AG20443 (cell line): ENCODE data around the gene NDST1.

Experiments
- DNase-seq: peaks from one replicate; pipeline ENCODE4 v3.0.0; 2012; ENCODE audit warnings: low spot score, mixed read lengths

The NDST1 gene

GRCh38 chr5:150544611-150545219 is 36.8 kb downstream of the NDST1 start:
- peak; percentile 90 for DNase-seq

GRCh38 chr5:150545246-150545645 is 37.3 kb downstream of the NDST1 start:
- no peak for DNase-seq

GRCh38 chr5:150548123-150548522 is 40.2 kb downstream of the NDST1 start:
- DNase-seq = no peak

- DNase-seq = no peak
These were observed 41.8 kb downstream of the NDST1 start for GRCh38 chr5:150549735-150550134.

GRCh38 chr5:150550286-150550685 is 42.4 kb downstream of the NDST1 start:
- DNase-seq = no peak

GRCh38 chr5:150551066-150551465 is 43.1 kb downstream of the NDST1 start:
- no peak for DNase-seq

GRCh38 chr5:150553402-150553801 is 45.5 kb downstream of the NDST1 start:
- DNase-seq = no peak

GRCh38 chr5:150553911-150554310 is 46.0 kb downstream of the NDST1 start:
- DNase-seq = no peak

GRCh38 chr5:150554857-150555256 is 46.9 kb downstream of the NDST1 start:
- DNase-seq = no peak

GRCh38 chr5:150556106-150556505 is 48.2 kb downstream of the NDST1 start:
- DNase-seq = no peak

GRCh38 chr5:150556859-150557508 is 49.1 kb downstream of the NDST1 start:
- no peak for DNase-seq

- no peak for DNase-seq
These were observed 49.6 kb downstream of the NDST1 start for GRCh38 chr5:150557509-150557872.

GRCh38 chr5:150558088-150558621 is 50.2 kb downstream of the NDST1 start:
- no peak for DNase-seq

GRCh38 chr5:150559088-150559487 is 51.2 kb downstream of the NDST1 start:
- DNase-seq = no peak

GRCh38 chr5:150559701-150560100 is 51.8 kb downstream of the NDST1 start:
- DNase-seq = peak; percentile 51

GRCh38 chr5:150560401-150561191 is 52.7 kb downstream of the NDST1 start:
- DNase-seq = peak; percentile 84

- DNase-seq = no peak
These were observed 53.2 kb downstream of the NDST1 start for GRCh38 chr5:150561192-150561512.

GRCh38 chr5:150561571-150562275 is 53.8 kb downstream of the NDST1 start:
- no peak for DNase-seq

- DNase-seq = no peak
These were observed 54.9 kb downstream of the NDST1 start for GRCh38 chr5:150562832-150563231.

GRCh38 chr5:150565868-150566267 is 57.9 kb downstream of the NDST1 start:
- no peak for DNase-seq

GRCh38 chr5:150567031-150567717 is 59.2 kb downstream of the NDST1 start:
- peak; percentile 75 for DNase-seq

GRCh38 chr5:150568663-150569062 is 60.7 kb downstream of the NDST1 start:
- DNase-seq = no peak
